Body of pancreas (tissue), 4 donors: ENCODE results near the gene NPR3. TPM values are rescaled to one million over a fixed set of nuclear protein-coding genes. Genes with fewer than 3 reads are reported as not detected.

Experiments
- ATAC-seq: fragments of 150-250 bp; one replicate; pipeline ENCODE4 v1.9.1; 2016
- DNase-seq, 4 donors: peaks; one replicate each; pipeline ENCODE4 v3.0.0-alpha.2; 2019
- H3K27ac ChIP-seq, 4 donors: fragments of 200-600 bp; sonication (generic); 1 replicate in 3 of 4; 2 replicates in 1 of 4; pipeline versions ENCODE4 v1.5.1 to v1.6.1; 2016 to 2019; ENCODE audit warnings: mild to moderate bottlenecking in 1 of 4, mixed read lengths in 1 of 4, moderate library complexity in 1 of 4
- H3K27me3 ChIP-seq, 2 donors: fragments of 200-600 bp; sonication (generic); one replicate each; pipeline ENCODE4 v1.6.0; 2016; ENCODE audit warnings: mild to moderate bottlenecking in 1 of 2
- H3K36me3 ChIP-seq, 2 donors: fragments of 200-600 bp; sonication (generic); replicated peaks in 1 of 2; 2 replicates each; pipeline ENCODE4 v1.5.1; 2016; ENCODE audit warnings: low read depth in 2 of 2; ENCODE audit not compliant: insufficient read depth in 1 of 2
- H3K4me1 ChIP-seq: fragments of 200-600 bp; sonication (generic); one replicate; pipeline ENCODE4 v1.6.0; 2016
- H3K4me3 ChIP-seq, 2 donors: fragments of 200-600 bp; sonication (generic); 1 replicate in 1 of 2; 2 replicates in 1 of 2; pipeline ENCODE4 v1.5.1; 2016 to 2019
- H3K9me3 ChIP-seq, 3 donors: fragments of 200-600 bp; sonication (generic); 1 replicate in 2 of 3; 2 replicates in 1 of 3; pipeline ENCODE4 v1.5.1; 2016
- POLR2A ChIP-seq, 3 donors: fragments of 450-650 bp; IDR thresholded peaks; one replicate each; pipeline ENCODE4 v1.6.1; 2016; ENCODE audit warnings: antibody characterized with exemption in 3 of 3, mild to moderate bottlenecking in 2 of 3
- WGBS, 2 donors: methylation state at CpG; one replicate each; pipeline ENCODE4 v1.1.5; 2017; 5-methylcytosine and 5-hydroxymethylcytosine counted together
- intact Hi-C: fragments of 100-400 bp; cut with DNase I; formaldehyde crosslinking; loops from one replicate; pipeline ENCODE4 v1.15.1; 2023
- total RNA-seq, 2 donors: library from RNA; depleted of rRNA; stranded (reverse); fragments of >200 nt; gene quantifications; one replicate each; pipeline ENCODE4 v1.1.0, GENCODE V29; 2016
- TF ChIP-seq, protein P1 (sequence below), 7 experiments: fragments of 450-650 bp in 4 of 7; fragments of 200-600 bp in 3 of 7; sonication (generic) in 3 of 7; IDR thresholded peaks; one replicate each; pipeline ENCODE4 v1.5.1; 2016 to 2019; ENCODE audit warnings: antibody characterized with exemption in 7 of 7

NPR3 gene
- total RNA-seq, 2 donors from 2014 or later = 2.6 to 4.7 TPM

DNA sequence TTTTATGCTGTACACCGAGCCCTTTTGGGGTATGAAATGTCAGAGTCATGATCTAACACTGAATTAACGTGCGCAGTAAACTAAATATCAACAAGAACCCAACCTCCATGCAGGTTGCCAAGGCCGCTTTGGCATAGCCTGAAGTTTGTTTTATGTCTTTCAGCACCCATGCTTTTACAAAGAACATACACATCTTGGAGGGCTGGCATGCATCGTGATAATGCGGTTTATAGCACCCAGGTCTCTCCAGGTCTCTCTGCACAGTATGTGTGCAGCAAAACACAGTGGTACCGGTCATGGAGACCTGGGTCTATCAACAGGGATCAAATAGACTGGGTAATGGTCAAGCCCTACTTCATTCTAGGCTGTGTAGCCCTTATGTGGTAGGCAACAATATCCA, 11.8 kb downstream of the NPR3 start:
- no peaks in the 10 kb centered on the region for H3K27me3 ChIP-seq
- H3K36me3 ChIP-seq = no peaks in the 10 kb centered on the region
- H3K27ac ChIP-seq = no peak overlapping the region
- H3K9me3 ChIP-seq = no peaks in the 10 kb centered on the region
- DNase-seq (no peak), ATAC-seq (no peak)
- no peaks in the 10 kb centered on the region for H3K4me1 ChIP-seq
- TF ChIP-seq, protein P1, sequence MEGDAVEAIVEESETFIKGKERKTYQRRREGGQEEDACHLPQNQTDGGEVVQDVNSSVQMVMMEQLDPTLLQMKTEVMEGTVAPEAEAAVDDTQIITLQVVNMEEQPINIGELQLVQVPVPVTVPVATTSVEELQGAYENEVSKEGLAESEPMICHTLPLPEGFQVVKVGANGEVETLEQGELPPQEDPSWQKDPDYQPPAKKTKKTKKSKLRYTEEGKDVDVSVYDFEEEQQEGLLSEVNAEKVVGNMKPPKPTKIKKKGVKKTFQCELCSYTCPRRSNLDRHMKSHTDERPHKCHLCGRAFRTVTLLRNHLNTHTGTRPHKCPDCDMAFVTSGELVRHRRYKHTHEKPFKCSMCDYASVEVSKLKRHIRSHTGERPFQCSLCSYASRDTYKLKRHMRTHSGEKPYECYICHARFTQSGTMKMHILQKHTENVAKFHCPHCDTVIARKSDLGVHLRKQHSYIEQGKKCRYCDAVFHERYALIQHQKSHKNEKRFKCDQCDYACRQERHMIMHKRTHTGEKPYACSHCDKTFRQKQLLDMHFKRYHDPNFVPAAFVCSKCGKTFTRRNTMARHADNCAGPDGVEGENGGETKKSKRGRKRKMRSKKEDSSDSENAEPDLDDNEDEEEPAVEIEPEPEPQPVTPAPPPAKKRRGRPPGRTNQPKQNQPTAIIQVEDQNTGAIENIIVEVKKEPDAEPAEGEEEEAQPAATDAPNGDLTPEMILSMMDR (IDR thresholded peaks at IDR 0.05) = no peak
- TF ChIP-seq POLR2A (IDR thresholded peaks at IDR 0.05) = no peak
- H3K4me3 ChIP-seq = no peak overlapping the region
- 71 to 74% methylated on average over 7 of the region's 7 CpGs for WGBS, 2 donors
- intact Hi-C loops = no loop called here

DNA sequence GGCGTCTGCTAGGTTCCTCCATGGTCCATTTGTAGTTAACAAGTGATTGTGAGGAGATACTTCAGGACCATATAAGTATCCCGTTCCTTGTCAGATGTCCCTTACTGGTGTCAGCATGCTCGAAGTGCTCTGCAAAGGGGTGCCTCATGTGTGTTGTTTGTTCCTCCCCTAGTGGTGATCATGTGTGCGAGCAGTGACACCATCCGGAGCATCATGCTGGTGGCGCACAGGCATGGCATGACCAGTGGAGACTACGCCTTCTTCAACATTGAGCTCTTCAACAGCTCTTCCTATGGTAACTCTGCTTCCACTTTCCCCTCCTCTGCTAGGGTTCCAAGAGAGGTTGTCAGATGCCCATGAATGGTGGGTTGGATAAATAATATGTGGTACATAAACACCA, 13.4 kb downstream of the NPR3 start:
- WGBS, 2 donors = 81 to 82% methylated on average over 7 of the region's 7 CpGs
- DNase-seq (no peak), ATAC-seq (no peak)
- intact Hi-C loops = no loop called here
- TF ChIP-seq POLR2A (IDR thresholded peaks at IDR 0.05) = no peak
- TF ChIP-seq, protein P1 (IDR thresholded peaks at IDR 0.05) = no peak
- no peaks in the 10 kb centered on the region for H3K27me3 ChIP-seq
- no peak overlapping the region for H3K27ac ChIP-seq
- H3K4me1 ChIP-seq = no peaks in the 10 kb centered on the region
- H3K9me3 ChIP-seq = no peaks in the 10 kb centered on the region
- H3K4me3 ChIP-seq = no peak overlapping the region
- H3K36me3 ChIP-seq = no peaks in the 10 kb centered on the region

DNA sequence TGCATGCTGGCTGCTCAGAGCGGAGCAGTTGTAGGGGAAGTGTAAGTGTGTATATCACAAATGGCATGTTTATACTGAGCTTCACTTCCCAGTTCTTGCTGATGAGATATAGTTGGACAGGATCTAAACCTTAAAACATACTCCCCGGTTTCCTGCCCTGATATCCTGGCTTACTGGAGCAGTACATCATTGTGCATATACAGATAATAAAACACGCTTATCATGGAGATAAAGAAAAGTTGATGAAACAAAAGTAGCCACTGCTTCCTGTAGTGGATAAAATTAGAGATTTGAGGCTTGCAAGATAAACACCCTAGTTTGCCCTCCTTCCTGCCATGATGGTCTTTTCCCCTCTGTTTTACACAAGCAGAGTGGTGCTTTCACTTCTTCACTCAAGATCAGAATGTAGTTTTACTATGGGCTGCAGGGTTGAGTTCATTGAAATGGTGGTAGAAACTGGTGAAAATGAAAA, 15.0 kb downstream of the NPR3 start:
- Histone ChIP-seq H3K4me3 (no peak overlapping the region), H3K4me1 (no peaks in the 10 kb centered on the region), H3K36me3 (no peaks in the 10 kb centered on the region), H3K27ac (no peak overlapping the region), H3K27me3 (no peaks in the 10 kb centered on the region), H3K9me3 (no peaks in the 10 kb centered on the region)
- DNase-seq (no peak), ATAC-seq (no peak)
- TF ChIP-seq, protein P1 (IDR thresholded peaks at IDR 0.05) = no peak
- no peak for TF ChIP-seq POLR2A (IDR thresholded peaks at IDR 0.05)
- 41 to 59% methylated on average over 3 of the region's 3 CpGs for WGBS, 2 donors
- intact Hi-C loops = no loop called here

DNA sequence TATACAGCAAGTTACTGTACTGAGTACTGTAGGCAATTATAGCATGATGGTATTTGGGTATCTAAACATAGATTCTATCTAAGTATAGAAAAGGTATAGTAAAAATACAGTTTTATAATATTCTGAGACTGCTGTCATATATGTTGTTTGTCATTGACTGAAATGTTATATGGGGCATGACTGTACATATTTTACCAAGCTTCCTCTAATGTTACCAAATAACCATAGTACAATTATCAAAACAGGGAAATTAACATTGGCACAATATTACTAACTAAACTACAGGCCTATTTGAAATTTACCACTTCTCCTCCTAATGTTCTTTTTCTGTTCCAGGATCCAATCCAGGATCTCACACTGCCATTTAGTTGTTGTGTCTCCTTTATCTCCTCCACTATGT, 18.5 kb downstream of the NPR3 start:
- Histone ChIP-seq H3K4me1 (no peaks in the 10 kb centered on the region), H3K36me3 (no peaks in the 10 kb centered on the region), H3K27ac (no peak overlapping the region), H3K4me3 (no peak overlapping the region), H3K9me3 (no peaks in the 10 kb centered on the region), H3K27me3 (no peaks in the 10 kb centered on the region)
- no peak for DNase-seq
- ATAC-seq = no peak
- intact Hi-C loops = no loop called here
- no peak for TF ChIP-seq POLR2A (IDR thresholded peaks at IDR 0.05)
- TF ChIP-seq, protein P1 (IDR thresholded peaks at IDR 0.05) = no peak

DNA sequence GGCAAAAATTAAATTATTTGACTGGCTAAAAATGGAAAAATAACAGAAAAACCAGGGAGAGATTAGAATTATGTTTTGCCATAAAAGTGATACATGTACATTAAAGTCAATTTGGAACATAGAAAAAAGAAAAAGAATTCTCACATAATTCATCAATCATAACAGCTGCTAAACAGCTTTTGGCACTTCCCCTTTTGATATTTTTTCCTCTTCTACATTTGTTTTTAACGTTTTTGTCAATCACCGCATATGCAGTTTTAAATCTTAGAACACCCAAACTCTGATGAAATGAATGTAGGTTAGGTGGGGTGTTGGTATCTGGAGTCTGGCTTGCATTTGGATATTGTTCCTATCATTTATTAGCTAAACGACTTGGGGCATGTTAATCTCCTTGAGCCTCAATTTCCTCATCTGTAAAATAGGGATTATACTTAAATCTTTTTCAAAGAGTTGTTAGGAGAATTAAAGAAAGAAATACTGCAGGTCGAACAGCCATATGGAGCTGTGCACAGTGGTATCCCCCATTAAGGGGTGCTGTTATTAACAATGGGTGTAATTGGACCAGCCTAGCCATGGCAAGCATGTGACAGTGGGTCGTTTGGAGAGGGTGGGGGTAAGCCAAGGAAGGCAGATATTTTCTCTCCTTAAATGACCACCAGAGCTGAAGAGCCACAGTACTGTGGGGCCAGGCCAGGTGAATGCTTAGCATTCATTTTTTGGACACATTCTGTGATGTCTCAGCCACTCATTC, 22.6 kb downstream of the NPR3 start:
- WGBS, 2 donors = 27 to 54% methylated on average over 5 of the region's 5 CpGs
- TF ChIP-seq, protein P1 (IDR thresholded peaks at IDR 0.05) = no peak
- TF ChIP-seq POLR2A (IDR thresholded peaks at IDR 0.05) = no peak
- H3K4me3 ChIP-seq = no peak overlapping the region
- H3K4me1 ChIP-seq = no peaks in the 10 kb centered on the region
- H3K27ac ChIP-seq = no peak overlapping the region
- no peaks in the 10 kb centered on the region for H3K36me3 ChIP-seq
- ATAC-seq = no peak
- intact Hi-C loops = no loop called here
- DNase-seq = no peak
- no peaks in the 10 kb centered on the region for H3K27me3 ChIP-seq
- H3K9me3 ChIP-seq = no peaks in the 10 kb centered on the region
